Right ventricle myocardium inferior (tissue), 1 donor: ENCODE results near the gene EP400. TPM values are rescaled to one million over a fixed set of nuclear protein-coding genes. Genes with fewer than 3 reads are reported as not detected.
"Not testable (repeated sequence)": the region's sequence is repeated elsewhere in the genome, so short reads cannot be mapped to it uniquely, and the experiment has no call there.

ENCODE experiments used
- ATAC-seq: fragments of 200-7000 bp; cut with Tn5 transposase; one replicate; pipeline ENCODE4 v1.9.1; 2020; ENCODE audit warnings: mild to moderate bottlenecking, moderate library complexity
- DNase-seq: peaks from one replicate; pipeline ENCODE4 v3.0.0; 2021; ENCODE audit errors: missing footprints
- intact Hi-C: fragments of 100-400 bp; cut with DNase I; formaldehyde crosslinking; loops from one replicate; pipeline ENCODE4 v1.11.0; 2022
- total RNA-seq: library from RNA; stranded (reverse); fragmentation: NEBNext Ultra II Directional; extraction: Animal tissue kit (Norgen Biotek cat#: 25700); gene quantifications from one replicate; pipeline ENCODE4 v1.2.1, GENCODE V29; 2021
- donor health status: DM: no; HTN: yes; CAD: no; lungs with severe emphysema.

Gene EP400
- total RNA-seq, 1 donor from 2014 or later = 13.9 TPM

- no peak for DNase-seq
- ATAC-seq = no peak
- intact Hi-C loops = no loop called here
These were observed 77.2 kb downstream of the EP400 start for GRCh38 chr12:132026796-132027500.

- no peak for ATAC-seq
- DNase-seq = no peak
- intact Hi-C loops = no loop called here
These were observed 77.9 kb downstream of the EP400 start for GRCh38 chr12:132027636-132028035.

- ATAC-seq (no peak), DNase-seq (no peak)
- intact Hi-C loops = no loop called here
These were observed 78.4 kb downstream of the EP400 start for GRCh38 chr12:132028111-132028510.

GRCh38 chr12:132029503-132030300 lies 80.0 kb downstream of the EP400 start:
- ATAC-seq (no peak), DNase-seq (no peak)
- intact Hi-C loops = no loop called here

GRCh38 chr12:132030367-132031038 lies 80.8 kb downstream of the EP400 start:
- intact Hi-C loops = no loop called here
- ATAC-seq = peak; percentile 91
- peak; percentile 82 for DNase-seq

GRCh38 chr12:132033627-132034026 lies 83.9 kb downstream of the EP400 start:
- DNase-seq = no peak
- intact Hi-C loops = no loop called here
- ATAC-seq = no peak

GRCh38 chr12:132036063-132036683 lies 86.4 kb downstream of the EP400 start:
- intact Hi-C loops = no loop called here
- ATAC-seq (no peak), DNase-seq (no peak)

GRCh38 chr12:132040906-132041606 lies 91.3 kb downstream of the EP400 start:
- intact Hi-C loops = no loop called here
- no peak for ATAC-seq

GRCh38 chr12:132043216-132043615 lies 93.5 kb downstream of the EP400 start:
- DNase-seq = no peak
- intact Hi-C loops = no loop called here
- no peak for ATAC-seq

More at GRCh38 chr12:132040906-132041606, 91.3 kb downstream of the EP400 start:
- DNase-seq = no peak

GRCh38 chr12:132043770-132044467 lies 94.2 kb downstream of the EP400 start:
- DNase-seq (no peak), ATAC-seq (no peak)
- intact Hi-C loops = no loop called here

GRCh38 chr12:132044661-132045412 lies 95.1 kb downstream of the EP400 start:
- no peak for DNase-seq
- intact Hi-C loops = no loop called here
- ATAC-seq = peak; percentile 10

GRCh38 chr12:132045751-132046150 lies 96.0 kb downstream of the EP400 start:
- intact Hi-C loops = no loop called here
- no peak for DNase-seq

GRCh38 chr12:132046561-132046960 lies 96.8 kb downstream of the EP400 start:
- ATAC-seq (no peak), DNase-seq (no peak)
- intact Hi-C loops = no loop called here

More at GRCh38 chr12:132045751-132046150, 96.0 kb downstream of the EP400 start:
- no peak for ATAC-seq

GRCh38 chr12:132047630-132048029 lies 97.9 kb downstream of the EP400 start:
- DNase-seq, intact Hi-C loops, ATAC-seq: not testable (repeated sequence)

GRCh38 chr12:132049442-132049841 lies 99.7 kb downstream of the EP400 start:
- ATAC-seq = no peak

GRCh38 chr12:132049876-132050275 lies 100.1 kb downstream of the EP400 start:
- ATAC-seq (no peak), DNase-seq (no peak)
- intact Hi-C loops = no loop called here

More at GRCh38 chr12:132049442-132049841, 99.7 kb downstream of the EP400 start:
- intact Hi-C loops = no loop called here
- DNase-seq = no peak

- DNase-seq, intact Hi-C loops, ATAC-seq: not testable (repeated sequence)
These were observed 102.0 kb downstream of the EP400 start for GRCh38 chr12:132051718-132052117.
